Measurements from ENCODE around the gene MED13L.

DNA sequence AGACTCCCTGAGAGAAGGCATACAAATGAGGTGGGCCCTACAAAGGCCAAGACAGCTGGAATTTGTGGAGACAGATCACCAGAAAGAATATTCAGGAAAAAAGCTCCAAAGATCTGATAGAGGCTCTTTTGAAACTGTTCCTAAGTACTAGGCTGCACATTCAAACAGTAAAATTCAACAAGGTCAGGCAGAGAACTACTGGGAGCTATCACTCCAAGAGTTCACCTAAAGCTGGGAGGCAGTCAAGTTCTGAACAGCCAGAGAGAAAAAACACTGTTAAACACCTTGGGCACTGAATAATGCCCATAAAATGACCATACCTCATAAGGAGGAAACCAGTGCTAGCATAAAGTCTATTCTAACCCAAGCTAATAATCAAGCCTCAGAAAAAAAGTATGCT lies 28.6 kb downstream of the MED13L start:
- no peak for TF ChIP-seq POLR2A (IDR thresholded peaks at IDR 0.05)
- TF ChIP-seq, protein P1, sequence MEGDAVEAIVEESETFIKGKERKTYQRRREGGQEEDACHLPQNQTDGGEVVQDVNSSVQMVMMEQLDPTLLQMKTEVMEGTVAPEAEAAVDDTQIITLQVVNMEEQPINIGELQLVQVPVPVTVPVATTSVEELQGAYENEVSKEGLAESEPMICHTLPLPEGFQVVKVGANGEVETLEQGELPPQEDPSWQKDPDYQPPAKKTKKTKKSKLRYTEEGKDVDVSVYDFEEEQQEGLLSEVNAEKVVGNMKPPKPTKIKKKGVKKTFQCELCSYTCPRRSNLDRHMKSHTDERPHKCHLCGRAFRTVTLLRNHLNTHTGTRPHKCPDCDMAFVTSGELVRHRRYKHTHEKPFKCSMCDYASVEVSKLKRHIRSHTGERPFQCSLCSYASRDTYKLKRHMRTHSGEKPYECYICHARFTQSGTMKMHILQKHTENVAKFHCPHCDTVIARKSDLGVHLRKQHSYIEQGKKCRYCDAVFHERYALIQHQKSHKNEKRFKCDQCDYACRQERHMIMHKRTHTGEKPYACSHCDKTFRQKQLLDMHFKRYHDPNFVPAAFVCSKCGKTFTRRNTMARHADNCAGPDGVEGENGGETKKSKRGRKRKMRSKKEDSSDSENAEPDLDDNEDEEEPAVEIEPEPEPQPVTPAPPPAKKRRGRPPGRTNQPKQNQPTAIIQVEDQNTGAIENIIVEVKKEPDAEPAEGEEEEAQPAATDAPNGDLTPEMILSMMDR (IDR thresholded peaks at IDR 0.05) = no peak

All from lower leg skin (tissue), 3 donors.